GM23338 (cell line): ENCODE data around the gene ABCC12. TPM values are rescaled to one million over a fixed set of nuclear protein-coding genes. Genes with fewer than 3 reads are reported as not detected.

Experiments
- ATAC-seq: fragments of 200-7000 bp; cut with Tn5 transposase; 3 replicates; pipeline ENCODE4 v1.9.1; 2020
- DNase-seq: peaks from one replicate; pipeline ENCODE4 v3.0.0-alpha.2; 2015; ENCODE audit warnings: low spot score
- H2AFZ ChIP-seq: fragments of 200-600 bp; sonication (generic); 2 replicates; pipeline ENCODE4 v1.8.0; 2016; ENCODE audit warnings: antibody characterized with exemption, mild to moderate bottlenecking, moderate library complexity
- H3F3A ChIP-seq: fragments of 200-600 bp; sonication (generic); replicated peaks from 2 replicates; pipeline ENCODE4 v1.8.0; 2017; ENCODE audit warnings: antibody characterized with exemption, mixed run types, low read depth
- H3K27ac ChIP-seq: fragments of 200-600 bp; sonication (generic); 2 replicates; pipeline ENCODE4 v1.6.1; 2016; ENCODE audit warnings: low read depth
- H3K27me3 ChIP-seq: fragments of 200-600 bp; sonication (generic); 2 replicates; pipeline ENCODE4 v1.8.0; 2016; ENCODE audit warnings: mild to moderate bottlenecking, mixed run types, moderate library complexity; ENCODE audit not compliant: insufficient read depth
- H3K36me3 ChIP-seq: fragments of 200-600 bp; sonication (generic); 2 replicates; pipeline ENCODE4 v1.8.0; 2016; ENCODE audit warnings: mild to moderate bottlenecking; ENCODE audit not compliant: insufficient read depth
- H3K4me1 ChIP-seq: fragments of 200-600 bp; sonication (generic); 2 replicates; pipeline ENCODE4 v1.8.0; 2016; ENCODE audit warnings: mild to moderate bottlenecking, moderate library complexity; ENCODE audit not compliant: insufficient read depth
- H3K4me2 ChIP-seq: fragments of 200-600 bp; sonication (generic); 2 replicates; pipeline ENCODE4 v1.7.1; 2017; ENCODE audit warnings: mixed run types
- H3K4me3 ChIP-seq: fragments of 200-600 bp; sonication (generic); 2 replicates; pipeline ENCODE4 v1.6.1; 2016; ENCODE audit warnings: mixed run types
- H3K79me2 ChIP-seq: fragments of 200-600 bp; sonication (generic); replicated peaks from 2 replicates; pipeline ENCODE4 v1.8.0; 2017; ENCODE audit warnings: mild to moderate bottlenecking; ENCODE audit not compliant: insufficient read depth
- H3K9me2 ChIP-seq: fragments of 200-600 bp; sonication (generic); 2 replicates; pipeline ENCODE4 v1.8.0; 2017; ENCODE audit not compliant: insufficient read depth
- H4K20me1 ChIP-seq: fragments of 200-600 bp; sonication (generic); replicated peaks from 2 replicates; pipeline ENCODE4 v1.8.0; 2017; ENCODE audit warnings: mild to moderate bottlenecking; ENCODE audit not compliant: insufficient read depth
- H3K27ac Mint-ChIP-seq: 2 replicates; pipeline ENCODE4 v1.8.0; 2020; ENCODE audit warnings: inconsistent platforms, mild to moderate bottlenecking, moderate library complexity, mixed read lengths
- H3K27me3 Mint-ChIP-seq: 3 replicates; pipeline ENCODE4 v1.8.0; 2022; ENCODE audit warnings: low read depth, mild to moderate bottlenecking, moderate library complexity, mixed read lengths, inconsistent platforms; ENCODE audit not compliant: insufficient read depth, poor library complexity
- H3K36me3 Mint-ChIP-seq: 3 replicates; pipeline ENCODE4 v1.8.0; 2021; ENCODE audit warnings: low read depth, mild to moderate bottlenecking, inconsistent platforms, moderate library complexity, mixed read lengths
- H3K4me1 Mint-ChIP-seq: 3 replicates; pipeline ENCODE4 v1.8.0; 2020; ENCODE audit warnings: mild to moderate bottlenecking, inconsistent platforms, mixed read lengths
- H3K4me3 Mint-ChIP-seq: 3 replicates; pipeline ENCODE4 v1.8.0; 2021; ENCODE audit warnings: moderate library complexity, mild to moderate bottlenecking, inconsistent platforms, mixed read lengths
- H3K9me3 Mint-ChIP-seq: 3 replicates; pipeline ENCODE4 v1.8.0; 2020; ENCODE audit warnings: moderate library complexity, mild to moderate bottlenecking, inconsistent platforms, mixed read lengths
- CREB1 ChIP-seq: fragments of 250-450 bp; sonication (Bioruptor Pico); IDR thresholded peaks from 2 replicates; pipeline ENCODE4 v1.5.0; 2020; ENCODE audit warnings: low read depth, mild to moderate bottlenecking, moderate library complexity
- CTCF ChIP-seq, 2 experiments: fragments of 200-600 bp in 1 of 2; sonication (generic) in 1 of 2; conservative IDR thresholded peaks; 2 replicates each; pipeline versions ENCODE4 v1.5.1 to v1.6.1; 2016 to 2017; ENCODE audit warnings: antibody characterized with exemption in 2 of 2, low read depth in 2 of 2, mild to moderate bottlenecking in 2 of 2, moderate library complexity in 1 of 2
- EZH2 ChIP-seq: fragments of 200-600 bp; sonication (generic); IDR thresholded peaks from one replicate; pipeline ENCODE4 v1.8.0; 2017; ENCODE audit warnings: antibody characterized with exemption, mild to moderate bottlenecking, low read depth; ENCODE audit not compliant: unreplicated experiment
- EZH2phosphoT487 ChIP-seq: fragments of 200-600 bp; sonication (generic); IDR thresholded peaks from one replicate; pipeline ENCODE4 v1.8.1; 2018; ENCODE audit warnings: antibody characterized with exemption; ENCODE audit not compliant: unreplicated experiment
- JUNB ChIP-seq: IDR thresholded peaks from one replicate; pipeline ENCODE4 v1.6.1; 2016; ENCODE audit warnings: antibody characterized with exemption; ENCODE audit not compliant: unreplicated experiment
- NANOG ChIP-seq: IDR thresholded peaks from 2 replicates; pipeline ENCODE4 v1.6.1; 2016; ENCODE audit warnings: antibody characterized with exemption, borderline replicate concordance
- POLR2AphosphoS5 ChIP-seq: IDR thresholded peaks from 2 replicates; pipeline ENCODE4 v1.6.1; 2016; ENCODE audit warnings: antibody characterized with exemption, low read depth
- STAT1 ChIP-seq: IDR thresholded peaks from one replicate; pipeline ENCODE4 v1.6.1; 2016; ENCODE audit warnings: antibody characterized with exemption; ENCODE audit not compliant: unreplicated experiment
- ZNF114 ChIP-seq: fragments of 250-450 bp; sonication (Bioruptor Pico); IDR thresholded peaks from 2 replicates; pipeline ENCODE4 v1.5.0; 2020; ENCODE audit warnings: mild to moderate bottlenecking, moderate library complexity
- ZNF331 ChIP-seq: fragments of 250-450 bp; sonication (Bioruptor Pico); IDR thresholded peaks from 2 replicates; pipeline ENCODE4 v1.5.0; 2020; ENCODE audit warnings: low read depth, mild to moderate bottlenecking, moderate library complexity
- polyA plus RNA-seq: library from polyadenylated mRNA; unstranded; fragments of >200 nt; fragmentation: Nextera tagmentation; extraction: Ambion mirVana; gene quantifications from 2 replicates; pipeline ENCODE4 v1.2.1, GENCODE V29; 2016
- total RNA-seq: library from RNA; depleted of rRNA; stranded (reverse); fragments of >200 nt; shearing (Covaris generic); gene quantifications from 2 replicates; pipeline ENCODE4 v1.2.3, GENCODE V29; 2014
- TF ChIP-seq, protein P1 (sequence below): IDR thresholded peaks from one replicate; pipeline ENCODE4 v1.6.1; 2018; ENCODE audit warnings: antibody characterized with exemption; ENCODE audit not compliant: unreplicated experiment
- TF ChIP-seq, protein P2 (sequence below): IDR thresholded peaks from 2 replicates; pipeline ENCODE4 v1.6.1; 2016; ENCODE audit warnings: antibody characterized with exemption

ABCC12 gene
- total and polyA plus RNA-seq, 2 experiments from 2014 or later = not detected

GRCh38 chr16:48114410-48114809, 41.4 kb downstream of the ABCC12 start:
- Mint-ChIP-seq H3K4me1 (no peaks in the 10 kb centered on the region), H3K9me3 (no peaks in the 10 kb centered on the region), H3K36me3 (no peaks in the 10 kb centered on the region), H3K27me3 (peaks cover 9% of the 10 kb centered on the region), H3K27ac (no peak overlapping the region), H3K4me3 (no peak overlapping the region)
- no peak overlapping the region for H3K27ac ChIP-seq
- H3K27me3 ChIP-seq = no peaks in the 10 kb centered on the region
- H3K4me2 ChIP-seq = no peak overlapping the region
- no peak overlapping the region for H2AFZ ChIP-seq
- no peaks in the 10 kb centered on the region for H3F3A ChIP-seq
- ATAC-seq = no peak
- TF ChIP-seq ZNF331 (CRISPR knock-in tag) (no peak), ZNF114 (CRISPR knock-in tag) (no peak), STAT1 (no peak), EZH2phosphoT487 (no peak), EZH2 (no peak), JUNB (no peak), NANOG (no peak)
- TF ChIP-seq, protein P1, sequence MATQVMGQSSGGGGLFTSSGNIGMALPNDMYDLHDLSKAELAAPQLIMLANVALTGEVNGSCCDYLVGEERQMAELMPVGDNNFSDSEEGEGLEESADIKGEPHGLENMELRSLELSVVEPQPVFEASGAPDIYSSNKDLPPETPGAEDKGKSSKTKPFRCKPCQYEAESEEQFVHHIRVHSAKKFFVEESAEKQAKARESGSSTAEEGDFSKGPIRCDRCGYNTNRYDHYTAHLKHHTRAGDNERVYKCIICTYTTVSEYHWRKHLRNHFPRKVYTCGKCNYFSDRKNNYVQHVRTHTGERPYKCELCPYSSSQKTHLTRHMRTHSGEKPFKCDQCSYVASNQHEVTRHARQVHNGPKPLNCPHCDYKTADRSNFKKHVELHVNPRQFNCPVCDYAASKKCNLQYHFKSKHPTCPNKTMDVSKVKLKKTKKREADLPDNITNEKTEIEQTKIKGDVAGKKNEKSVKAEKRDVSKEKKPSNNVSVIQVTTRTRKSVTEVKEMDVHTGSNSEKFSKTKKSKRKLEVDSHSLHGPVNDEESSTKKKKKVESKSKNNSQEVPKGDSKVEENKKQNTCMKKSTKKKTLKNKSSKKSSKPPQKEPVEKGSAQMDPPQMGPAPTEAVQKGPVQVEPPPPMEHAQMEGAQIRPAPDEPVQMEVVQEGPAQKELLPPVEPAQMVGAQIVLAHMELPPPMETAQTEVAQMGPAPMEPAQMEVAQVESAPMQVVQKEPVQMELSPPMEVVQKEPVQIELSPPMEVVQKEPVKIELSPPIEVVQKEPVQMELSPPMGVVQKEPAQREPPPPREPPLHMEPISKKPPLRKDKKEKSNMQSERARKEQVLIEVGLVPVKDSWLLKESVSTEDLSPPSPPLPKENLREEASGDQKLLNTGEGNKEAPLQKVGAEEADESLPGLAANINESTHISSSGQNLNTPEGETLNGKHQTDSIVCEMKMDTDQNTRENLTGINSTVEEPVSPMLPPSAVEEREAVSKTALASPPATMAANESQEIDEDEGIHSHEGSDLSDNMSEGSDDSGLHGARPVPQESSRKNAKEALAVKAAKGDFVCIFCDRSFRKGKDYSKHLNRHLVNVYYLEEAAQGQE = no peak
- H3K4me3 ChIP-seq = no peak overlapping the region
- no peaks in the 10 kb centered on the region for H3K79me2 ChIP-seq
- H3K9me2 ChIP-seq = no peaks in the 10 kb centered on the region; the same call in 1 of the 2 replicates
- H3K36me3 ChIP-seq = no peaks in the 10 kb centered on the region
- H3K4me1 ChIP-seq = no peaks in the 10 kb centered on the region
- no peak for DNase-seq
- H4K20me1 ChIP-seq = no peaks in the 10 kb centered on the region

- H3K4me1 ChIP-seq = no peaks in the 10 kb centered on the region
- no peaks in the 10 kb centered on the region for H4K20me1 ChIP-seq
- no peak overlapping the region for H3K27ac ChIP-seq
- no peak overlapping the region for H3K4me3 ChIP-seq
- H3F3A ChIP-seq = no peaks in the 10 kb centered on the region
- ATAC-seq (no peak), DNase-seq (peak; percentile 51)
- no peaks in the 10 kb centered on the region for H3K4me1 Mint-ChIP-seq
- no peaks in the 10 kb centered on the region for H3K9me3 Mint-ChIP-seq
- no peak overlapping the region for H3K27ac Mint-ChIP-seq
- H3K36me3 Mint-ChIP-seq = no peaks in the 10 kb centered on the region
- no peaks in the 10 kb centered on the region for H3K36me3 ChIP-seq
- no peak overlapping the region for H3K4me3 Mint-ChIP-seq
- H3K27me3 ChIP-seq = no peaks in the 10 kb centered on the region
- H2AFZ ChIP-seq = no peak overlapping the region
- peaks cover 6% of the 10 kb centered on the region for H3K27me3 Mint-ChIP-seq
- H3K79me2 ChIP-seq = no peaks in the 10 kb centered on the region
- H3K9me2 ChIP-seq = no peaks in the 10 kb centered on the region; the same call in 1 of the 2 replicates
- H3K4me2 ChIP-seq = no peak overlapping the region
- TF ChIP-seq JUNB = no peak
- TF ChIP-seq, protein P2, sequence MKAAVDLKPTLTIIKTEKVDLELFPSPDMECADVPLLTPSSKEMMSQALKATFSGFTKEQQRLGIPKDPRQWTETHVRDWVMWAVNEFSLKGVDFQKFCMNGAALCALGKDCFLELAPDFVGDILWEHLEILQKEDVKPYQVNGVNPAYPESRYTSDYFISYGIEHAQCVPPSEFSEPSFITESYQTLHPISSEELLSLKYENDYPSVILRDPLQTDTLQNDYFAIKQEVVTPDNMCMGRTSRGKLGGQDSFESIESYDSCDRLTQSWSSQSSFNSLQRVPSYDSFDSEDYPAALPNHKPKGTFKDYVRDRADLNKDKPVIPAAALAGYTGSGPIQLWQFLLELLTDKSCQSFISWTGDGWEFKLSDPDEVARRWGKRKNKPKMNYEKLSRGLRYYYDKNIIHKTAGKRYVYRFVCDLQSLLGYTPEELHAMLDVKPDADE = no peak
- TF ChIP-seq, protein P1 = no peak
- TF ChIP-seq NANOG = no peak
- no peak for TF ChIP-seq EZH2
- TF ChIP-seq POLR2AphosphoS5 = no peak
- TF ChIP-seq CTCF (conservative IDR thresholded peaks at IDR 0.05; ENCODE audit: low read depth in 2 of 2) = peak; percentile 45 to 60
- no peak for TF ChIP-seq CREB1 (CRISPR knock-in tag)
These were observed 42.3 kb downstream of the ABCC12 start for GRCh38 chr16:48113471-48113870.
